HFFc6 (cell line): ENCODE data around the gene EDNRA. TPM values are rescaled to one million over a fixed set of nuclear protein-coding genes. Genes with fewer than 3 reads are reported as not detected.
A peak's percentile ranks its signal among the peaks of the same experiment; 100 is the strongest.

Source experiments
- DNase-seq: peaks from one replicate; pipeline ENCODE4 v3.0.0-alpha.2; 2018
- H3K27ac Mint-ChIP-seq: 2 replicates; pipeline ENCODE4 v1.8.0; 2020; ENCODE audit warnings: mild to moderate bottlenecking, mixed read lengths
- H3K27me3 Mint-ChIP-seq: 2 replicates; pipeline ENCODE4 v1.8.0; 2021; ENCODE audit warnings: mild to moderate bottlenecking, moderate library complexity, mixed read lengths; ENCODE audit not compliant: insufficient read depth
- H3K36me3 Mint-ChIP-seq: 2 replicates; pipeline ENCODE4 v1.8.0; 2021; ENCODE audit warnings: low read depth, mixed read lengths
- H3K4me1 Mint-ChIP-seq: 2 replicates; pipeline ENCODE4 v1.8.0; 2020; ENCODE audit warnings: low read depth, mixed read lengths
- H3K4me3 Mint-ChIP-seq: 2 replicates; pipeline ENCODE4 v1.8.0; 2020; ENCODE audit warnings: mild to moderate bottlenecking, moderate library complexity, mixed read lengths
- H3K9me3 Mint-ChIP-seq: 2 replicates; pipeline ENCODE4 v1.8.0; 2020; ENCODE audit warnings: mild to moderate bottlenecking, mixed read lengths
- CTCF ChIP-seq: fragments of 200-600 bp; sonication (generic); IDR thresholded peaks from 2 replicates; pipeline ENCODE4 v1.5.0; 2021; ENCODE audit warnings: antibody characterized with exemption, mild to moderate bottlenecking
- total RNA-seq, 6 experiments: library from RNA; stranded (reverse); fragmentation: NEBNext Ultra II Directional; extraction: Animal tissue kit (Norgen Biotek cat#: 25700); gene quantifications; 2 replicates in 1 of 6; 3 replicates in 5 of 6; pipeline ENCODE4 v1.2.3, GENCODE V29; 2021

The EDNRA gene
- total RNA-seq, 6 experiments from 2014 or later = 0.83 to 3.0 (median 1.5) TPM

GRCh38 chr4:147479786-147480185 lies 1.1 kb upstream of the EDNRA start:
- peak; percentile 10 for DNase-seq
- no peaks in the 10 kb centered on the region; the same call in 1 of the 2 replicates for H3K9me3 Mint-ChIP-seq
- H3K36me3 Mint-ChIP-seq = no peaks in the 10 kb centered on the region
- H3K4me1 Mint-ChIP-seq = peaks cover 31% of the 10 kb centered on the region
- H3K4me3 Mint-ChIP-seq = peak overlapping the region; percentile 14; the same call in 1 of the 2 replicates
- H3K27me3 Mint-ChIP-seq = no peaks in the 10 kb centered on the region
- no peak overlapping the region for H3K27ac Mint-ChIP-seq
- TF ChIP-seq CTCF = no peak

- DNase-seq = no peak
- Mint-ChIP-seq H3K27me3 (no peaks in the 10 kb centered on the region), H3K9me3 (no peaks in the 10 kb centered on the region; the same call in 1 of the 2 replicates), H3K27ac (no peak overlapping the region), H3K4me1 (peaks cover 31% of the 10 kb centered on the region), H3K4me3 (peak overlapping the region; percentile 92), H3K36me3 (no peaks in the 10 kb centered on the region)
- TF ChIP-seq CTCF = no peak
Measured at GRCh38 chr4:147480502-147480890, 401 bp upstream of the EDNRA start.

- no peak overlapping the region for H3K27ac Mint-ChIP-seq
- peaks cover 31% of the 10 kb centered on the region for H3K4me1 Mint-ChIP-seq
- no peaks in the 10 kb centered on the region for H3K27me3 Mint-ChIP-seq
- TF ChIP-seq CTCF = no peak
- no peaks in the 10 kb centered on the region for H3K36me3 Mint-ChIP-seq
- DNase-seq = no peak
- H3K4me3 Mint-ChIP-seq = peak overlapping the region; percentile 92
- no peaks in the 10 kb centered on the region; the same call in 1 of the 2 replicates for H3K9me3 Mint-ChIP-seq
Measured at GRCh38 chr4:147481577-147482109, 746 bp downstream of the EDNRA start.

- no peak for DNase-seq
- H3K4me3 Mint-ChIP-seq = peak overlapping the region; percentile 92
- H3K27ac Mint-ChIP-seq = no peak overlapping the region
- no peaks in the 10 kb centered on the region for H3K36me3 Mint-ChIP-seq
- no peaks in the 10 kb centered on the region; the same call in 1 of the 2 replicates for H3K9me3 Mint-ChIP-seq
- H3K4me1 Mint-ChIP-seq = peaks cover 31% of the 10 kb centered on the region
- no peaks in the 10 kb centered on the region for H3K27me3 Mint-ChIP-seq
- no peak for TF ChIP-seq CTCF
Measured at GRCh38 chr4:147482281-147482680, 1.4 kb downstream of the EDNRA start.

- Mint-ChIP-seq H3K4me1 (peaks cover 46% of the 10 kb centered on the region), H3K36me3 (no peaks in the 10 kb centered on the region), H3K27ac (no peak overlapping the region), H3K4me3 (no peak overlapping the region), H3K27me3 (no peaks in the 10 kb centered on the region), H3K9me3 (no peaks in the 10 kb centered on the region; the same call in 1 of the 2 replicates)
- TF ChIP-seq CTCF = no peak
- no peak for DNase-seq
Measured at GRCh38 chr4:147485167-147485566, 4.3 kb downstream of the EDNRA start.
